GM19438 (cell line): ENCODE results near the gene EIF2AK3.
A peak's percentile ranks its signal among the peaks of the same experiment; 100 is the strongest.
"Not testable (repeated sequence)": the region's sequence is repeated elsewhere in the genome, so short reads cannot be mapped to it uniquely, and the experiment has no call there.

Experiments
- ATAC-seq: cut with Tn5 transposase; IDR thresholded peaks from one replicate; pipeline ENCODE4 v1.9.1; 2021; ENCODE audit warnings: low read depth; ENCODE audit not compliant: unreplicated experiment

The EIF2AK3 gene

DNA sequence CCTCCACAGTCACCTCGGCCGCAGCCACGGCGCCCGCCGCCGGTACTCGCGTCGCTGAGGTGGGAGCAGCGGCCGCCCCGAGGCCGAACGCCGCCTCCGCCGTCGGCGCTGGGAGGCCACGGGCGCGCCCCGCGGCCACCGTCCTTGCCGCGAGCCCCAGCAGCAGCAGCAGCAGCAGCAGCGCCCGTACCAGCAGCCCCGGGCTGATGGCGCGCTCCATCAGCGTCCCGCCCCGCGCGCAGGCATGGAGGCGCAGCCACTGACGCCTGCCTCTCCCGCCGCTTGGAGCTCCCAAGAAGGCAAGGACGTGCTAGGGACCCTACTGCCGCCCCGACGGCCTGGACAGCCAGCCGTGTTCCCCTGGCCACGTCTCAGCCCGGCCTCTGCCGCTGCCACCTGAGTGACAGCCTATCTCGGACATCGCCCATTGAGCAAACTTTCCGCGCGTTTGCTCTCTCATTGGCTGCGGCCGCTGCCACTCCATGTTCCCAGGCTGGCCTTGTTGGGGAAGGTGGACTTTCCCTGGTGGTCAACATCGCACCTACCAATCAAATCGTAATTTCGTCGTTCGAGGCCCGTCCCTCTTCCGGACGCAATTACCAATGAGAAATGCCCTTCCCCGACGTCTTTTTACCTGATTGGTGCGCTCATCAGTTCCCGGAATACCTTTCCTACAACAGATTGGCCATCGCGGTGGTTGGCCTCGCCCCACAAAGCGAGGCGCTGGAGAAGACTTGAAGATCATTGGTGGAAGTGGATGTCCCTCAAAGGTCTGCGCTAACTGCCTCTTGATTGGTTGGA is at the start of gene EIF2AK3:
Gene EIF2AK3, minus strand, starts transcription at position 410 of the 801 bp plus-strand sequence. Its CDS starts 190 bp downstream, at position 220.
- ATAC-seq = peak; percentile 89

DNA sequence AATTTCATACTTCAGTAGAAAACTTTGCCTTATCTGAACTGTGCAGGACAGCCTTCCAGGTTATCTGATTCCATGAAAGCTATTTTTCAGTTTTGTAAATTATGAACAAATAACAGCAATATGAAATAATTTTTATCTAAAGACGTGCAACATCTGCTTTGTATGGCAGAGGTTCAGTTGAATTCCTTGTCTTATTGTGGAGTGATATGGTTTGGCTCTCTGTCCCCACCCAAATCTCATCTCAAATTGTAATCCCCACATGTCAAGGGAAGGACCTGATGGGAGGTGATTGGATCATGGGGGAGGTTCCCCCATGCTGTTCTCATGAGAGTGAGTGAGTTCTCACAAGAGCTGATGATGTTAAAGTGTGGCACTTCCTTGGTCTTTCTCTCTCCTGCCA is 46.1 kb upstream of the EIF2AK3 start:
- no peak for ATAC-seq

DNA sequence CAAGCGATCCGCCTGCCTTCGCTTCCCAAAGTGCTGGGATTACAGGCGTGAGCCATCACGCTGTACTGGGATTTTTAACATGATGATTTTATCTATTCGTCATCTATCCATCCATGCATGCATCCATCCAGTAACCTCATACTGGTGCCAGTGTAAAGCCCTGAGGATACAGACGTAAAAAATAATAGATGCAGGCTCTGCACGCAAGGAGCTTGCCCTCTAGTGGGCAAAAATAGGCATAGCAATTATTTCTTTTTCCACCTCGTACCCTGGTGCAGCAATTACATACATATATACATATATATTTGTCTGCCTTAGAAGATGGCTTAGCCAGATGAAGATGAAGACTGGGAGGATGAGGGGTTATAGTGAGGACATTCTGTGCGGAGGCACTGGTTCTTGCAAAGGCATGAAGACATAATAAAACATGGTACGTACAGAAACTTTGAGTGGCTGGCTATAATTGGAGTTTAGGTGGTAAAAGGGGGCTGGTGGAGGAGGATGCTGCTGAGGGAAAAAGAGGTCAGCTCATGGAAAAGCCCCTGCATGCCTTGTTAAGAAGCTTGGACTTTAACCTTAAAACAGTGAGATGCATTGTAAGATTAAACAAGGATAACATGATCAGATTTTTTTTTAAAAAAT is 44.6 kb upstream of the EIF2AK3 start:
- ATAC-seq = no peak

DNA sequence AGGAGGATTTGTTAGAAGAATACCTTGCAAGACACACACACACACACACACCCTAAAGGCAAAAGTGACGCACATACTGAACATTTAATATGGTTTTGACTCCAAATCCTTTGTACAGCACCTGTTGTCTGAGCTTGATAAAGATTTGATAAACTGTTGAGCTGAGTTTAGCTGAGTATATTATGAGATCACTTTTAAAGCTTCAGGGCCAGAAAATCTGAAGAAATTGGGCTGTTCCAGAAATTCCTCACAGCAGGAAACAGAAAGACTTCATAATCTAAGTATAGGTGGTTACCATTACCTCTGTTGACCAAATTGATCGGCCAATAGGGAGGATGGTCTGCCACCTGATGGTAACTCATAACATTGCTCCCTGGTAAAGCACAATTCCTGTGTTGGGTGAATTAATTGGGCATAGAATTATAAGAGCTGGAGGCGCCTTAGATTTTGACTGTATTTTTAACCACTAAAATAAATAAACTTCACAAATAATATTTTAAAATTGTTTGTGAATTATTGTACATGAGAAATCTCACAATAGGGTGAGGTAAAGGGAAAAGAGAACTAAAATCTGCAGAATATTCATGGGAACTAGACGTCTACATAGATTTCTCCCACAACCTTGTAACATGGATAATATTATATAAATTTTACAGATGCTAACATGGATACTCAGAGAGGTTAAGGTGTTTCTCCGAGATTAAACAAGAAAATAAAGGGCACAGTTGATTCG is 42.4 kb upstream of the EIF2AK3 start:
- peak; percentile 75 for ATAC-seq

DNA sequence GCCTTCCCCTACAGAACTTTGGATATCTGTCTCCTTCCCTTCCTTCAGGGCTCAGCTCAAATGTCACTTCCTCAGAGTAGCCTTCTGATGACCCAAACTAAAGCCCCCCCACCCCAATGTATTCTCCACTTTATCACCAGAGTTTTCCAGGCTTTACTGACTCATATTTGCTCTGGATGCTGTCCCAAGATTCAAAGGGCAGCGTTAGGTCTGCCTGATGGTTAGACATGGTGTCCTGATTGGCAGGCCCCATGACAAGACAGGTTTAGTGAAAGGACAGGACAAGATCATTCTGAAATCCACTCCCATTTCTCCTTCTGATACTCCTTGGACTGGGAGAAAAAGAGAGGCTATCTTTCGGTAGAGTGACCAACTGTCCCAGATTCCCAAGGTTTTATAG is 41.6 kb upstream of the EIF2AK3 start:
- ATAC-seq = no peak

DNA sequence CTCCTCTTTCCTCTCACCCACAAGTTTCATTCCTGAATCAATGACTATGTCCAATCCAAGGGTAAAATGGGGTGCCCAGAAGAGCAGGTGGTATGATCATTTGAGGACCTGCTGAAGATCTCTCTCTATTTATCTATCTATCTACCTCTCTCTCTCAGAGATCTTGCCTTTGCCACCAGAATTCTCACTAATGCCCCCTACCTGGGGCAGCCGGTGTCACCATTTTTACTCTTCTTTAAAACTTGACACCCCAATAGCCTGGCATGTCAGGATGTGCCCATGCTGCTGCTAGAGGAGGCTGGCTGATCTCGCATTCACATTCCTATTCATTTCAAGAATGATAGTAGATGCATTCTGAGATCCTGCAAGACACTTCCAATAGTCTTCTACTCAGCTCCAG is 40.0 kb upstream of the EIF2AK3 start:
- no peak for ATAC-seq

DNA sequence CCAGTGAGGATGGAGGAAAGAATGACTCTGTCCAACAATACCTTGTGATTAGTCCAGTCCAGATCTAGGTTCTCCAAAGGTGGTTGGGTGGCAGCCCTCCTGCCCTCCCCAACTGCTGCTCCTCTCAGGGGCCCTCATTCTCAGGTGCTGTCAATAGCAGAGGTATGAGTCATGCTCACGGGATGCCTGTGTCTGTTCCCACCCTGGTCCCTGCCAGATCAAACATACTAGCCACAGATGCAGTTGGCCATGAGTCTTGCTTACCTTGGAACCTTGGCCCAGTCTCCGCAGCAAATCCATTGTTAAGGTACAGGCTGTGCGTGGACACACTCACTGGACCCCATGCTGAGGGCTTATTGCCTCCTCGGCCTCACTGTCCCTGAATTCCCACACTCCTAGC is 39.3 kb upstream of the EIF2AK3 start:
- no peak for ATAC-seq

DNA sequence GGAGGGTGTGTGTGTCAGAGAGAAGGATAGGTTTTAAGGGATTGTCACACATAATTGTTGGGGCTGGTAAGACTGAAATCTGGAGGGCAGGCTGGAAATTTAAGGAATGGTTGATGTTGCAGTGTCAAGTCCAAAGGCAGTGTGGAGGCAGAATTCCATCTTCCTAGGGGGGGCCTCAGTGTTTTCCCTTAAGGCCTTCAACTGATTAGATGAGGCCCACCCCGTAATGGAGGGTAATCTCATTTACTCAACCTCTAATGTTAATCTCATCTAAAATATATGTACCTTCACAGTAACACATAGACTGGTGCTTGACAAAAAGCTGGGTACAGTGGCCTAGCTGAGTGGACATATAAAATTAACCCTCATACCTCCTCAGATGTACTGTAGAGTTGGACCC is 33.4 kb upstream of the EIF2AK3 start:
- ATAC-seq = no peak

DNA sequence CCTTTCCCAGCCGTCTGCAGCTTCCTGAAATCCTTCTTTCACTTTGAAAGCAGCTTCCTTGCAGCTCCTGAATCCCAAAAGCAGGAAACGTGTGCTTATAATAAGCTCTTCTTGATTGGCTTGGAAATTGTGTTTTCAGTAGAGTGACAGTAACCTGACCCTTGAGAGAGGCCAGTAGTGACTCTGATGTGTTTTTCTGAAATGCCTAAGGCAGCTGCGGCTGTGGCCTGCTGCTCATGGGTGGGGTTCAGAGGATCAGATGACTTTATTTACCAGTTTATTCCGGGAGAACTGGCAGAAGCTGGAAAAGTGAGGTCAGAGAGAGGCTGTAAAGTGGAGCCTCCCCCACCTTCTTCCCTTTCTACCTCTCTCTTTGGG is 32.3 kb upstream of the EIF2AK3 start:
- no peak for ATAC-seq

DNA sequence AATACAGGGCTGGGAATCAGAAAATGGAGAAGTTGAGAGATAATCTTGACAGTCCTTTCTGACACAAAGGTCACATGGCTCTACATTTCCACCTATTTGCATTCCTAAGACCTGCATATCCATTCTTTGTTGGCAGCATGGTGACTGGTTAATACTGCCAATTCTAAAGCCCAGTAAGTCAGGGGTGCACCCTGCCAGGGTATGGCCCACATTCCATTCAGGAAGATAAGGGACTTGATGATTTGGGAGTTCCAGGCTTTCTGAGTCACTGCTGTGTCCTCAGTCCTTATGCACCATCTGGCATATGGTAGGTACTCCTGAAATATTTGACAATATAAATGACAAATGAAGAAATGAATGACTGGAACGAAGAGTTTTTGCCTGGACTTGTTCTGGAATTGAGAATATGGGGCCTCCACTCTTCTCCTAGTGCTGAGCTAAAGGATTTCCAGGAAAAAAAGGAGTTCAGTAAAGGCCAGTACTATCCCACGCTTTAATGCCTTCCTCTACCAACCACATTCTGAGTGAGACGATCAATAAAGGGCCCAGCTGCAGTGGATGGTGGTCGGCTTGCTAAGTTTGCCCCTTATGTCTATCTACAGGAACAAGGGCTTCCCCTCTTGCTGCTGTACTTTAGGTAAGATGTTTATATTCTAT is 31.7 kb upstream of the EIF2AK3 start:
- ATAC-seq = no peak

DNA sequence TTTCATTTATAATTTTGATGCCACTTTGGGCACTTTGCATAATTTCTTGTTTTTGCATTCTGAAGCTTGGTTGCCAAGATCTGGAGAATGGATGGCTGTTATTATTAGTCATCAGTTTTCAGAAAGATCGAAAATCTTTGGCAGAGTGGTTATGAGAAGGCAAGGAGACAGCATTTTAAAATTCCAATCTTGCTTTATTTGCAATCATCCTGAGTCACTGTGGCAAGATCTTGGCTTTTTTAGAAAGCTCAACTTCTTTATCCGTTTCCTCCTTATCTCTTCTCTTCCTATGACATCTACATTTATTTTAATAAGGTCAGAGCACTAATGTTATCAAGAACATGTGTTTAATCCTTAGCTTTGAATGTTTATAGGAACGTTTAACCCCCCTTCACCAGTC is 31.1 kb upstream of the EIF2AK3 start:
- no peak for ATAC-seq

DNA sequence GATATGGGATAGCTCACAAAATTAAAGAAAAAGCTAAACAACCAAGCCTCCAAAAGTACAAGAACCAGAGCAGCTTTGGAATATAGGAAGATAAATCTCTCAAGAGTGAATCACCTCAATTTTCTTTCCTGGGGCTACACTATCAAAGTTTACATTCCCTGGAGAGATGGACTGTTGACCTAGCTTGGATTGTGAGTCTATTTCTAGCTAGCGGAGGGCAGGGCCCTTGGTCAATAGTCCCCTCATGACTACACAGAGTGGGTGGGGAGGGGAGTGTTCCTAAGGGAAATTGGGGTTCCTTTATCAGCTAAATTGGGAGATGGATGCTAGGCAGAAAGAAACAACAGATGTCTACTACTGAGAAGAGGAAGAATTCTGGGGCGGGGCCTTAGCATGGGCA is 29.9 kb upstream of the EIF2AK3 start:
- no peak for ATAC-seq

DNA sequence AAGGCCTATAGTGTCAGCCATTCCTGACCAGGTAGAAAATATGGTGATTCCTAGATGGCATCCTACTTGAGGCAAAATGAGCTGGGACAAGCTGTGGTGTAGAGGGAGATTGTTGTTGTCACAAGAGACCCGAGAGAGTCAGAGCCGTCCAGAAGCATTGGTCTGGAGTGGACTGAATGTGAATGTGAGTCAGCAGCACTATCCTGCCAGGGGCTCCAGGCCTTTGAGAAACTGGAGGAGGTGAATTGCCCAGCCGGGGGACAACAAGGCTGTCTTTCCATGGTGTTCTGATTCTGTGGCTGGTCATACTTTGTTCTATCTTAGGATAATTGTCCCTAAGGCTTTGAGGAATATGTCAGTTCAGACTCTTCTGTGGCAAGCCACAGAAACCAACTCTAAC is 29.4 kb upstream of the EIF2AK3 start:
- ATAC-seq = no peak

DNA sequence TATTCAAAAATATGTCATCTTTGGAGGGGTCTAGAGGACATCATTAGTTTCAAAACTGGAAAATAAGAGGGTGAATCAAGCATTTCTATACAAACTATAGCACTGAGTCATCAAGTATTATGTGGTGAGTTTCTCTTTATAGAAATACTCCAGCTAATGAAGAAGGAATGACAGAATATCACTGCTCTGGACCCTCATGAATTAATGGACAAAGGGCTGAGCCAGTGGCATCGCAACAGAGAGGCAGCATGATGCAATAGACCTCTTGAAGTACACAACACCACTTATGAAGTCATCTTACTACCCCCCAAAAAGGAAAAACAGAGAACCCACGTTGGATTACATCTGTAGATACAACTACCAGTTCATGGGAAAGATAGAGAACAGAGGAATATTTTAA is 27.4 kb upstream of the EIF2AK3 start:
- ATAC-seq = no peak

DNA sequence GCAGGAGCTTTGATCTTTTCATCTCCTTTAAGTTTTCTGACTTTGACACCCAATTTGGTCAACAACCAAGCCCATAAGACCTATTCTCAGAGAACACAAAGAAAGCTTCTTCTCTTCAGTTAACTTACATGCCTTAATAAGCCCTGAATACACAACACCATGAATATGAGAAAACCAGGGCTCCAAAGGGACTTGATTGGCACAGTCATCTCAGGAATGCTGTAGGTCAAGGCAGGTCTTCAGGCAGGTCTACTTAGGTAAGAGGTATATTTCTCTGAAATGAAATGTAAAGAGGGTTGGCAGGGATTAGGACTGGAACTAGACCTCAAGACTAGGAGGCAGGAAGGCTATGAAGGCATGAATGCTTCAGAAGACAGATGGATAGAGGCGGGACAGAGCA is 24.4 kb upstream of the EIF2AK3 start:
- no peak for ATAC-seq

DNA sequence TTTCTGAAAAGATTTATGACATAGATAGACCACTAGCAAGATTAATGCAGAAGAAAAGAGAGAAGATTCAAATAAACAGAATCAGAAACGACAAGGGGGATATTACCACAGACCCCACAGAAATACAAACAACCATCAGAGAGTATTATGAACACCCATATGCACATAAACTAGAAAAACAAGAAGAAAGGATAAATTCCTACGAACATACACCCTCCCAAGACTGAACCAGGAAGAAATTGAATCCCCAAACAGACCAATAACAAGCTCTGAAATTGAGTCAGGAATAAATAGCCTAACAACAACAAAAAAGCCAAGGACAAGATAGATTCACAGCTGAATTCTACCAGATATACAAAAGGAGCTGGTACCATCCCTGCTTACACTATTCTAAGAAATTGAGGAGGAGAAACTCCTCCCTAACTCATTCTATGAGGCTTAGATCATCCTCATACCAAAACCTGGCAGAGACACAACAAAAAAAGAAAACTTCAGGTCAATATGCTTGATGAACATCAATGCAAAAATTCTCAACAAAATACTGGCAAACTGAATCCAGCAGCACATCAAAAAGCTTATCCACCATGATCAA is 18.1 kb upstream of the EIF2AK3 start:
- ATAC-seq = not testable (repeated sequence)

DNA sequence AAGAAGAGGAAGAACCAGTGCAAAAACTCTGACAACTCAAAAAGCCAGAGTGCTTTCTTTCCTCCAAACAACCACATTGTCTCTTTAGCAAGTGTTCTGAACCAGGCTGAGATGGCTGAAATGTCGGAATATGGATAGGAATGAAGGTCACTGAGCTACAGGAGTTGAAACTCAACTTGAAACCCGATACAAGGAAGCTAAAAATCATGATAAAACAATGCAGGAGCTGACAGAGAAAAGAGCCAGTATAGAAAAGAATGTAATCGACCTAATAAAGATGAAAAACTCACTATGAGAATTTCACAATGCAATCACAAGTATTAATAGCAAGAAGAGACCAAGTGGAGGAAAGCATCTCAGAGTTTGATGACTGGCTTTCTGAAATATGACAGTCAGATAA is 15.0 kb upstream of the EIF2AK3 start:
- ATAC-seq = no peak

DNA sequence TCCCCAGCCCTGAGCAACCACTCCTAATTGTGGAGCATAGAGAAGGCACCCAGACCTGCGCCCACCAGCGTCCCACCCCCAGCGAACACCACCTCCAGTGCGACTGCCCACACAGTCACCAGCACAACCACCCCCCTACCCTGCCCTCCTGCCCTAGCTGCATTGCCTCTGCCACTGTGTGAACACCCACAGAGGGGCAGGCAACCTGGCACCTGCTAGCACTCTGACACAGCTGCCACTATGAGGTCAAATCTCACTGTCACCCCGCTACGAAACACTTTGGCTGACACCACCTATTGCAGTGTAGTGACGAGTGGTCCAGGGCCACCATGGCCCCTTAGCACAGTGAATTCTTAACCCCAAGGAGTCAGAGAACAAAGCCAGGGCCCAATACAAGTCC is 14.1 kb upstream of the EIF2AK3 start:
- ATAC-seq = no peak

DNA sequence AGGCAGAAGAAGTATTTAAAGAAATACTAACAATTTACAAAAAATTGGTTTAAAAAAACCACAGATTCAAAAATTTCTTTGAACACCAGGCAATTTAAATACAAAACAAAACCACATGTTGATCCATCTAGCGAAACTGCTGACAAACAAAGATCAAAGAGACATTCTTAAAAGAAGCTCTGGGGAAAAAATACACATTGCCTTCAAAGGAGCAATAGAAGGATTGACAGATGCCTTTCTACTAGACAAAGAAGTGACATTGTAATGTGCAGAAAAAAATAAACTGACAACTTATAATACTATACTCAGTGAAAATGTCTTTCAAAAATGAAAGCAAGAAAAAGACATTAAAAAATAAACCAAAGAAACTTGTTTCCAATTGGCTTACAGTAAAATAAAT is 12.6 kb upstream of the EIF2AK3 start:
- no peak for ATAC-seq

DNA sequence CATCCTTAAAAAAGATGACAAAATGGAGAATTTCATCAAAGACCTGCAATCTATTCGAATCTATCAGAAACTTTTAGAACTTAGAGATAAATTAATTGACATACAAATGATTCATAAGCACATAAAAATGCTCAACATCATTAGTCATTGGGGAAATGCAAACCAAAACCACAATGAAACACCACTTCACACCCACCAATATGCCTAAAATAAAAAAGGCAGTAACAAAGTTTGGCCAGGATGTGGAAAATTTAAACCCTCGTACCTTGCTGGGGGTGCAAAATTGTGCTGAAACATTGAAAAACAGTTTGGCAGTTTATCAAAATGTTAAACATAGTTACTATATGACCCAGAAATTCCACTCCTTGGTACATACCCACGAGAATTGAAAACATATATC is 11.5 kb upstream of the EIF2AK3 start:
- no peak for ATAC-seq

DNA sequence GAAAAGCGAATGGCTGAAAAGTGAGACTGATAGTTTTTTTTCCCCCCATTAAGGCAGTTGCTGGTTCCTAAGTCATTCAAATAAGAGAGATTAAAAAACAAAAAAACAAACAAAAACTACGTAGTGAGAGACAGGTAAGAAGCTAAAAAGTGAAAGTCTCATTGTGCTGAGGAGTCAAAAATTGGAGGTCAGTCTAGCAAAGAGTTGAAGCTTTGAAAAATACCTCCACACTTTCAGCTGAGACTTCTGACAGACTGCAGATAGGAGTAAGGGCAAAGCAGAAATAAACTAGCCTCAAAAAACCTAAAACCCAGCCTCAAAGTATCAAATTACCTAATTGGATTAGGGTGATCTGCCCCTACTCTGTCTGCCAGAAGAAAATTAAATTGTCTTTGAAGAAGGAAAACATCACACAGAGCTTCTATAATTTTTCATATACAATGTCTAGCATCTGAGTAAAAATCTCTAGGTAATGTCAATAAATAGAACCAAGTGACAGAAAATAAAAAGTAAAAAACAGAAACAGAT is 10.9 kb upstream of the EIF2AK3 start:
- no peak for ATAC-seq
